ENCODE data around the gene DGKE. TPM values are rescaled to one million over a fixed set of nuclear protein-coding genes. Genes with fewer than 3 reads are reported as not detected.

Gene DGKE
- total RNA-seq, 1 donor: 7.8 TPM

- TF ChIP-seq, protein P1, sequence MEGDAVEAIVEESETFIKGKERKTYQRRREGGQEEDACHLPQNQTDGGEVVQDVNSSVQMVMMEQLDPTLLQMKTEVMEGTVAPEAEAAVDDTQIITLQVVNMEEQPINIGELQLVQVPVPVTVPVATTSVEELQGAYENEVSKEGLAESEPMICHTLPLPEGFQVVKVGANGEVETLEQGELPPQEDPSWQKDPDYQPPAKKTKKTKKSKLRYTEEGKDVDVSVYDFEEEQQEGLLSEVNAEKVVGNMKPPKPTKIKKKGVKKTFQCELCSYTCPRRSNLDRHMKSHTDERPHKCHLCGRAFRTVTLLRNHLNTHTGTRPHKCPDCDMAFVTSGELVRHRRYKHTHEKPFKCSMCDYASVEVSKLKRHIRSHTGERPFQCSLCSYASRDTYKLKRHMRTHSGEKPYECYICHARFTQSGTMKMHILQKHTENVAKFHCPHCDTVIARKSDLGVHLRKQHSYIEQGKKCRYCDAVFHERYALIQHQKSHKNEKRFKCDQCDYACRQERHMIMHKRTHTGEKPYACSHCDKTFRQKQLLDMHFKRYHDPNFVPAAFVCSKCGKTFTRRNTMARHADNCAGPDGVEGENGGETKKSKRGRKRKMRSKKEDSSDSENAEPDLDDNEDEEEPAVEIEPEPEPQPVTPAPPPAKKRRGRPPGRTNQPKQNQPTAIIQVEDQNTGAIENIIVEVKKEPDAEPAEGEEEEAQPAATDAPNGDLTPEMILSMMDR (IDR thresholded peaks at IDR 0.05; ENCODE audit: insufficient read depth, low read length): no peak
- no peak for DNase-seq (ENCODE audit: low read depth)
- H3K4me3 ChIP-seq (ENCODE audit: low read depth, low read length): no peak overlapping the region
Observed at GRCh38 chr17:56890906-56891674, 57.1 kb downstream of the DGKE start.

GRCh38 chr17:56891751-56892150, 57.8 kb downstream of the DGKE start:
- TF ChIP-seq, protein P1 (IDR thresholded peaks at IDR 0.05; ENCODE audit: insufficient read depth, low read length): peak; percentile 39
- no peak overlapping the region for H3K4me3 ChIP-seq (ENCODE audit: low read depth, low read length)
- no peak for DNase-seq (ENCODE audit: low read depth)

DNA sequence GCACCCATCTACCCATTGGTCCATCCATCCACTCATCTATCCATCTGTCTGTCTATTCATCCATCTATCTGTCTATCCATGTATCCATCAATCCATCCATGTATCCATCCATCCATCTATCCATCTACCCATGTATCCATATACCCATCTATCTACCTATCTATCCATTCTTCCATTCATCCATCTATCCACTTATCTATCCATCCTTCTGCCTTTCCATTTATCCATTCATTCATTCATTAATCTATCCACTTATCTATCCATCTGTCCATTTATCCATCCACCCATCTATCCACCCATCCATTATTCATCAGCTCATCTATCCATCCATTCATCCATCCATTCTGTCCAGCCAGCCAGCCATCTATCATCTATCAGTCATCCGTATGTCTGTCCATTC, 58.4 kb downstream of the DGKE start:
- TF ChIP-seq, protein P1 (IDR thresholded peaks at IDR 0.05; ENCODE audit: insufficient read depth, low read length): no peak
- DNase-seq (ENCODE audit: low read depth): no peak
- H3K4me3 ChIP-seq (ENCODE audit: low read depth, low read length): no peak overlapping the region

GRCh38 chr17:56893503-56893902, 59.6 kb downstream of the DGKE start:
- TF ChIP-seq, protein P1 (IDR thresholded peaks at IDR 0.05; ENCODE audit: insufficient read depth, low read length): no peak
- no peak for DNase-seq (ENCODE audit: low read depth)
- H3K4me3 ChIP-seq (ENCODE audit: low read depth, low read length): no peak overlapping the region

- TF ChIP-seq, protein P1 (IDR thresholded peaks at IDR 0.05; ENCODE audit: insufficient read depth, low read length): no peak
- no peak overlapping the region for H3K4me3 ChIP-seq (ENCODE audit: low read depth, low read length)
- no peak for DNase-seq (ENCODE audit: low read depth)
Observed at GRCh38 chr17:56894859-56895455, 61.0 kb downstream of the DGKE start.

- no peak for DNase-seq (ENCODE audit: low read depth)
- no peak overlapping the region for H3K4me3 ChIP-seq (ENCODE audit: low read depth, low read length)
- TF ChIP-seq, protein P1 (IDR thresholded peaks at IDR 0.05; ENCODE audit: insufficient read depth, low read length): no peak
Observed at GRCh38 chr17:56896217-56896967, 62.4 kb downstream of the DGKE start.

All from fibroblast of the aortic adventitia (primary cell).